Measurements from ENCODE around the gene MLLT3. TPM values are rescaled to one million over a fixed set of nuclear protein-coding genes. Genes with fewer than 3 reads are reported as not detected.

MLLT3 gene
- total and polyA plus RNA-seq, 2 donors (not counting 3 experiments of a cell fraction or from before 2014, with no cell fraction given): 6.1 to 10.0 TPM

GRCh38 chr9:20540169-20540863 lies 82.0 kb downstream of the MLLT3 start:
- Histone ChIP-seq H3K4me3 (replicated peaks in 1 of 3; ENCODE audit: insufficient read depth in 1 of 3, low read depth in 1 of 3, low read length in 3 of 3) (no peak overlapping the region), H3K4me2 (ENCODE audit: insufficient read depth, low read length) (no peak overlapping the region), H3K79me2 (ENCODE audit: control insufficient read depth, insufficient read depth, low read length) (no peaks in the 10 kb centered on the region), H3K27me3 (ENCODE audit: control insufficient read depth in 2 of 2, insufficient read depth in 2 of 2, low read length in 2 of 2) (no peaks in the 10 kb centered on the region), H3K9ac (replicated peaks; ENCODE audit: extremely low read depth, insufficient read depth, low read length) (no peak overlapping the region), H4K20me1 (replicated peaks; ENCODE audit: control insufficient read depth, extremely low read depth, insufficient read depth, low read length) (no peaks in the 10 kb centered on the region), H3K36me3 (ENCODE audit: control insufficient read depth in 2 of 2, extremely low read depth in 1 of 2, insufficient read depth in 2 of 2, low read length in 2 of 2) (no peaks in the 10 kb centered on the region), H2AFZ (ENCODE audit: low read depth, low read length) (no peak overlapping the region), H3K4me1 (ENCODE audit: control insufficient read depth, extremely low read depth, insufficient read depth, low read length) (no peaks in the 10 kb centered on the region), H3K9me3 (replicated peaks; ENCODE audit: control insufficient read depth, insufficient read depth, low read length) (no peaks in the 10 kb centered on the region), H3K27ac (ENCODE audit: insufficient read depth, low read depth, low read length) (no peak overlapping the region), H3K9me1 (replicated peaks; ENCODE audit: control insufficient read depth, extremely low read depth, insufficient read depth, low read length) (no peaks in the 10 kb centered on the region)
- FAIRE-seq (no peak), DNase-seq (ENCODE audit: low read depth, low spot score) (no peak)
- CTCF ChIA-PET: interaction anchor here (1.0 kb wide), 1 partner anchor 13 kb away, joined by 4 read pairs; no protein-coding TSS in a partner anchor
- POLR2A ChIA-PET: no interaction called here
- BruUV-seq (replicated peaks): no TSS peak
- dilution Hi-C loops (cut with MboI; ENCODE audit: extremely low pct_ligation_motif_present, low sequenced_read_pairs): no loop called here
- no peak for TF ChIP-seq EZH2 (IDR thresholded peaks at IDR 0.05; ENCODE audit: borderline replicate concordance, low read depth, low read length, severe bottlenecking)
- TF ChIP-seq, protein P1, sequence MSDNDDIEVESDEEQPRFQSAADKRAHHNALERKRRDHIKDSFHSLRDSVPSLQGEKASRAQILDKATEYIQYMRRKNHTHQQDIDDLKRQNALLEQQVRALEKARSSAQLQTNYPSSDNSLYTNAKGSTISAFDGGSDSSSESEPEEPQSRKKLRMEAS (IDR thresholded peaks at IDR 0.05; ENCODE audit: insufficient read depth, insufficient read length): no peak
- no peak for TF ChIP-seq FOS (IDR thresholded peaks at IDR 0.05; ENCODE audit: borderline replicate concordance, insufficient read depth, low read length)
- no peak for TF ChIP-seq POLR2AphosphoS5 (IDR thresholded peaks at IDR 0.05; ENCODE audit: insufficient read depth, low read depth, low read length)
- TF ChIP-seq, protein P2, sequence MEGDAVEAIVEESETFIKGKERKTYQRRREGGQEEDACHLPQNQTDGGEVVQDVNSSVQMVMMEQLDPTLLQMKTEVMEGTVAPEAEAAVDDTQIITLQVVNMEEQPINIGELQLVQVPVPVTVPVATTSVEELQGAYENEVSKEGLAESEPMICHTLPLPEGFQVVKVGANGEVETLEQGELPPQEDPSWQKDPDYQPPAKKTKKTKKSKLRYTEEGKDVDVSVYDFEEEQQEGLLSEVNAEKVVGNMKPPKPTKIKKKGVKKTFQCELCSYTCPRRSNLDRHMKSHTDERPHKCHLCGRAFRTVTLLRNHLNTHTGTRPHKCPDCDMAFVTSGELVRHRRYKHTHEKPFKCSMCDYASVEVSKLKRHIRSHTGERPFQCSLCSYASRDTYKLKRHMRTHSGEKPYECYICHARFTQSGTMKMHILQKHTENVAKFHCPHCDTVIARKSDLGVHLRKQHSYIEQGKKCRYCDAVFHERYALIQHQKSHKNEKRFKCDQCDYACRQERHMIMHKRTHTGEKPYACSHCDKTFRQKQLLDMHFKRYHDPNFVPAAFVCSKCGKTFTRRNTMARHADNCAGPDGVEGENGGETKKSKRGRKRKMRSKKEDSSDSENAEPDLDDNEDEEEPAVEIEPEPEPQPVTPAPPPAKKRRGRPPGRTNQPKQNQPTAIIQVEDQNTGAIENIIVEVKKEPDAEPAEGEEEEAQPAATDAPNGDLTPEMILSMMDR (IDR thresholded peaks at IDR 0.05; ENCODE audit: extremely low read depth in 1 of 2, insufficient read depth in 1 of 2, low read depth in 1 of 2, low read length in 2 of 2): no peak
- no peak for TF ChIP-seq MYC (IDR thresholded peaks at IDR 0.05; ENCODE audit: low read depth, low read length)
- TF ChIP-seq GATA2 (IDR thresholded peaks at IDR 0.05; ENCODE audit: insufficient read depth, insufficient read length, low read depth, low read length): no peak
- no peak for TF ChIP-seq POLR2A (IDR thresholded peaks at IDR 0.05; ENCODE audit: low read depth, low read length)
- intact Hi-C loops (cut with micrococcal nuclease): no loop called here

Data from endothelial cell of umbilical vein (primary cell).